ENCODE results near the gene PDX1. TPM values are rescaled to one million over a fixed set of nuclear protein-coding genes. Genes with fewer than 3 reads are reported as not detected.

PDX1 gene
- total RNA-seq, 3 donors from 2014 or later (not counting 1 experiment from before 2014, with no cell fraction given) = not detected

DNA sequence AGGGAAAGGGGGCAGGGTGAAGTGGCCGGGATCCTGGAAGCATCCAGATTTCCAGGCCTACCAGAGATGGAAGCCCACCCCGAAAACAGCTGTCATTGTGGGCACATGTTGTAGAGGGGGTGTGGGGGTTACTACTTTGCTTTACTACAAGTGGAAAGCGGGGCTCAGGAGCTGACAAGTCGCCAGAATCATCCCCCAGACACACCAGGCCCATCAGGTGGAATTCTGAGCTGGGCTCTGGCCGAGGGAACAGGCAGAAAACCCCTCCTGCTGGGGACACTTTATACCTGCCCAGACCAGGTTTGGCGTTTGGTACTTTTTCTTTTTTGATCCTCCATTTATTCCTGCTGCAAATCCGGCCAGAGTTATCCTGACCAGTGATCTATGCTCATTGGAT, 45.5 kb downstream of the PDX1 start:
- Mint-ChIP-seq H3K4me3 (no peak overlapping the region), H3K9me3 (no peaks in the 10 kb centered on the region), H3K4me1 (peaks cover 5 to 6% of the 10 kb centered on the region in 2 donors), H3K36me3 (no peaks in the 10 kb centered on the region), H3K27me3 (ENCODE audit: low read depth in 2 of 2) (peaks cover 51 to 73% of the 10 kb centered on the region in 2 donors), H3K27ac (no peak overlapping the region)
- intact Hi-C loops (cut with micrococcal nuclease) = no loop called here
- H3K4me3 ChIP-seq (ENCODE audit: low read length) = no peak overlapping the region
- no peaks in the 10 kb centered on the region for H3K9me3 ChIP-seq (ENCODE audit: control insufficient read depth, insufficient read depth, low read length)
- H3K4me1 ChIP-seq (ENCODE audit: control insufficient read depth, insufficient read depth, low read length) = peaks cover 17% of the 10 kb centered on the region
- 65% methylated on average over 7 of the region's 7 CpGs for WGBS (ENCODE audit: insufficient coverage)
- ATAC-seq (no peak), DNase-seq (no peak)
- no peak overlapping the region for H3K27ac ChIP-seq (ENCODE audit: low read length)
- TF ChIP-seq, protein P1, sequence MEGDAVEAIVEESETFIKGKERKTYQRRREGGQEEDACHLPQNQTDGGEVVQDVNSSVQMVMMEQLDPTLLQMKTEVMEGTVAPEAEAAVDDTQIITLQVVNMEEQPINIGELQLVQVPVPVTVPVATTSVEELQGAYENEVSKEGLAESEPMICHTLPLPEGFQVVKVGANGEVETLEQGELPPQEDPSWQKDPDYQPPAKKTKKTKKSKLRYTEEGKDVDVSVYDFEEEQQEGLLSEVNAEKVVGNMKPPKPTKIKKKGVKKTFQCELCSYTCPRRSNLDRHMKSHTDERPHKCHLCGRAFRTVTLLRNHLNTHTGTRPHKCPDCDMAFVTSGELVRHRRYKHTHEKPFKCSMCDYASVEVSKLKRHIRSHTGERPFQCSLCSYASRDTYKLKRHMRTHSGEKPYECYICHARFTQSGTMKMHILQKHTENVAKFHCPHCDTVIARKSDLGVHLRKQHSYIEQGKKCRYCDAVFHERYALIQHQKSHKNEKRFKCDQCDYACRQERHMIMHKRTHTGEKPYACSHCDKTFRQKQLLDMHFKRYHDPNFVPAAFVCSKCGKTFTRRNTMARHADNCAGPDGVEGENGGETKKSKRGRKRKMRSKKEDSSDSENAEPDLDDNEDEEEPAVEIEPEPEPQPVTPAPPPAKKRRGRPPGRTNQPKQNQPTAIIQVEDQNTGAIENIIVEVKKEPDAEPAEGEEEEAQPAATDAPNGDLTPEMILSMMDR (IDR thresholded peaks at IDR 0.05) = no peak
- peaks cover 51% of the 10 kb centered on the region for H3K27me3 ChIP-seq (ENCODE audit: control insufficient read depth, insufficient read depth, low read length)
- no peaks in the 10 kb centered on the region for H3K36me3 ChIP-seq (ENCODE audit: control insufficient read depth, insufficient read depth, low read length)

DNA sequence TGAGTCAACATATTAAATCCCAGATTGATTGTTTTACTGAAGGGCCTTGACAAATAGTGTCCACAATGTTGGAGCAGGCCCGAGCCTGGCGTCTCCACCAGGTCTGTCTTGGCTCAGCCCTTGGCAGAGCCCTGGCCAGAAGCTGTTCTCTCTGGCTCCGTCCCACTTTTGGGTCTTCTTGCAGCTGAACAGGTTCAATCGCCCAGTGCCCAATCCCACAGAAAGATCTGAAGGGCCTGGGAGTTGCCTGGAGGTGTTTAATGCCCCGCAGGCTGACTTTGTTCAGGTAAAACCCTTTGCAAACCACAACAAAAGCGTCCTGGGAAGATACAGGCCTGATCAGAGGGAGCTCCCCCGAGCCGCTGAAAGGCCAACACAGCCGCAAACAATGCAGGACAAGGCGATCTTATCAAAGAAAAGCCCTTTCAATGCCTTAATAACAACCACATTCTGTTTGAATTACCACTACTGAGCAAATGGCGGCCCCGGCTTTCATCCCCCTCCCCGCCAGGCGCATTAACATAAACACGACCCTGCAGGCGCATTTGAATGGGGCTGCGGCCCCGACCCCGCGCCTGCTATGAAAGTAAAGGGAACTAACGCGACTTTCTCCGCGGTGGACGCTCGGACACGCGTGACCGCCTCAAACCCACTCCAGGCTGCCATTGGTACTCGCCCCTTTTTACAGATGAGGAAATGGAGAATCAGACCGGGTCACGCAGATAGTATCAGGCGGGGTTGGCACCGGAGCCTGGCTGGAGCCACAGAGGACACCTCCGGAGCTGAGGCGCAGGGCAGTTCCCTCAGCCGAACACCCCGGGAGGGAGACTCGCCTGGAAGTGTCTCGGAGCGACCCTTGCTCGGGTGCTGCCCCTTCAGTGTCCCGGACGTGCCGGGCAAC, 46.2 kb downstream of the PDX1 start:
- Histone ChIP-seq H3K27me3 (ENCODE audit: control insufficient read depth, insufficient read depth, low read length) (peaks cover 54% of the 10 kb centered on the region), H3K36me3 (ENCODE audit: control insufficient read depth, insufficient read depth, low read length) (no peaks in the 10 kb centered on the region), H3K4me1 (ENCODE audit: control insufficient read depth, insufficient read depth, low read length) (peaks cover 12% of the 10 kb centered on the region), H3K4me3 (ENCODE audit: low read length) (no peak overlapping the region), H3K9me3 (ENCODE audit: control insufficient read depth, insufficient read depth, low read length) (no peaks in the 10 kb centered on the region), H3K27ac (ENCODE audit: low read length) (no peak overlapping the region)
- intact Hi-C loops (cut with micrococcal nuclease) = no loop called here
- Mint-ChIP-seq H3K36me3 (no peaks in the 10 kb centered on the region), H3K27ac (no peak overlapping the region), H3K4me1 (peaks cover 5 to 6% of the 10 kb centered on the region in 2 donors), H3K9me3 (no peaks in the 10 kb centered on the region), H3K27me3 (ENCODE audit: low read depth in 2 of 2) (peaks cover 57 to 78% of the 10 kb centered on the region in 2 donors), H3K4me3 (no peak overlapping the region)
- ATAC-seq (no peak), DNase-seq (no peak)
- TF ChIP-seq, protein P1 (IDR thresholded peaks at IDR 0.05) = no peak
- 16% methylated on average over 45 of the region's 45 CpGs for WGBS (ENCODE audit: insufficient coverage)

DNA sequence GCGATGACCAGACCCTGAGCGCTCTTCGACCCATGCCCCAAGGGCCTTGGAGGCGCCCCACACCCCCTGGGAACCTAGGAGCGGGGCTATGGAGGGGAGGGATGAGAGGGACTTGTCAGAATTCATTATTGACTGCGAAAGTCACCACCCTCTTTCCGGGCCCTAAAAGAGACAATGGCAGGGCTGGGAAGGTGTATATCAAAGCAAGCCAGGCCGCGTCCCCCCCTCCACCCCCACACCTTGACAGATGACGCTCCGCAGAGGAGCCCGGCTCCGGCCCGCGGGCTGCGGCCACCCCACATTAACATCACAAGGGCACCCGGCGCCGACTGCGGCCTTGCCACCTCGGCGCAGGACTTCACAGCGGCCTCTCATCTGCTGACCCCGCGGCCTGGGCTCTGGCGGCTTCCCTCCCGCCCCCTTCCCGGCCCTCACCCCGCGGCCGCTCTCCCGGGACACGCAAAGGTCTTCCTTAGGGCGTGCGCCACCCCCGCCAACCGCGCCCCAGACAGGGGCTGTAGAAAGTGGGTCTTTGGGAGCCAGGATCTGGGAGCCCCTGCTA, 46.9 kb downstream of the PDX1 start:
- TF ChIP-seq, protein P1 (IDR thresholded peaks at IDR 0.05) = no peak
- peaks cover 9% of the 10 kb centered on the region for H3K4me1 ChIP-seq (ENCODE audit: control insufficient read depth, insufficient read depth, low read length)
- H3K27me3 ChIP-seq (ENCODE audit: control insufficient read depth, insufficient read depth, low read length) = peaks cover 56% of the 10 kb centered on the region
- H3K27ac Mint-ChIP-seq = no peak overlapping the region
- H3K36me3 Mint-ChIP-seq = no peaks in the 10 kb centered on the region
- no peaks in the 10 kb centered on the region for H3K9me3 Mint-ChIP-seq
- ATAC-seq = no peak
- no peak overlapping the region for H3K4me3 ChIP-seq (ENCODE audit: low read length)
- no peak for DNase-seq
- H3K27me3 Mint-ChIP-seq (ENCODE audit: low read depth in 2 of 2) = peaks cover 59 to 79% of the 10 kb centered on the region in 2 donors
- H3K4me3 Mint-ChIP-seq = no peak overlapping the region
- no peak overlapping the region for H3K27ac ChIP-seq (ENCODE audit: low read length)
- 8% methylated on average over 38 of the region's 38 CpGs for WGBS (ENCODE audit: insufficient coverage)
- no peaks in the 10 kb centered on the region for H3K36me3 ChIP-seq (ENCODE audit: control insufficient read depth, insufficient read depth, low read length)
- H3K9me3 ChIP-seq (ENCODE audit: control insufficient read depth, insufficient read depth, low read length) = no peaks in the 10 kb centered on the region
- peaks cover 5 to 6% of the 10 kb centered on the region in 2 donors for H3K4me1 Mint-ChIP-seq
- intact Hi-C loops (cut with micrococcal nuclease) = no loop called here
